ENCODE measurements around the gene LETMD1. TPM values are rescaled to one million over a fixed set of nuclear protein-coding genes. Genes with fewer than 3 reads are reported as not detected.

The LETMD1 gene
- total and polyA plus RNA-seq, 9 of the 15 experiments (the other 6 are each of a cell fraction or from before 2014, with no cell fraction given), result 58.7 to 163 (median 75.4) TPM

GRCh38 chr12:51070004-51070403 is 21.9 kb downstream of the LETMD1 start (continued):
- TF ChIP-seq ID3 (CRISPR knock-in tag; IDR thresholded peaks at IDR 0.05), result no peak
- TF ChIP-seq ID3 (tag; IDR thresholded peaks at IDR 0.05), result no peak
- TF ChIP-seq HCFC1 (IDR thresholded peaks at IDR 0.05; ENCODE audit: low read depth, low read length), result no peak
- no peak for TF ChIP-seq PRPF4 (IDR thresholded peaks at IDR 0.05; ENCODE audit: insufficient read depth, low read depth, low read length, poor library complexity, severe bottlenecking)
- peak in 1 of 2 experiments; percentile 18; a peak in 2 of 4 replicates for TF ChIP-seq RAD21 (CRISPR knock-in tag; conservative IDR thresholded peaks at IDR 0.05 in 1 of 2, IDR thresholded peaks at IDR 0.05 in 1 of 2)
- TF ChIP-seq CEBPZ (IDR thresholded peaks at IDR 0.05; ENCODE audit: borderline replicate concordance, low read depth, low read length), result no peak
- no peak for TF ChIP-seq NCOR1 (IDR thresholded peaks at IDR 0.05)
- no peak for TF ChIP-seq TEAD2 (tag; IDR thresholded peaks at IDR 0.05)
- TF ChIP-seq ZNF316 (IDR thresholded peaks at IDR 0.05), result no peak
- TF ChIP-seq EP400 (IDR thresholded peaks at IDR 0.05), result peak; percentile 72
- TF ChIP-seq ZNF644 (tag; IDR thresholded peaks at IDR 0.05; ENCODE audit: low read depth), result no peak
- TF ChIP-seq NFATC3 (IDR thresholded peaks at IDR 0.05), result no peak
- TF ChIP-seq ARID4B (CRISPR knock-in tag; IDR thresholded peaks at IDR 0.05), result no peak
- peak; percentile 40; the same call in 1 of the 2 replicates for TF ChIP-seq TCF3 (CRISPR knock-in tag; IDR thresholded peaks at IDR 0.05)
- TF ChIP-seq BHLHE40 (IDR thresholded peaks at IDR 0.05; ENCODE audit: low read length), result no peak
- no peak for TF ChIP-seq FOXM1 (IDR thresholded peaks at IDR 0.05; ENCODE audit: low read depth)
- no peak for TF ChIP-seq FOXM1 (CRISPR knock-in tag; IDR thresholded peaks at IDR 0.05; ENCODE audit: low read depth)
- no peak for TF ChIP-seq HINFP (tag; conservative IDR thresholded peaks at IDR 0.05; ENCODE audit: low read depth)
- TF ChIP-seq IFI16 (CRISPR knock-in tag; IDR thresholded peaks at IDR 0.05), result no peak
- no peak for TF ChIP-seq BDP1 (IDR thresholded peaks at IDR 0.05; ENCODE audit: insufficient read depth, insufficient read length)

Data from K562 (cell line).